HepG2 (cell line): ENCODE results near the gene NECAB2. TPM values are rescaled to one million over a fixed set of nuclear protein-coding genes. Genes with fewer than 3 reads are reported as not detected.

Experiments
- ATRX ChIP-seq: sonication (generic); formaldehyde crosslinking; IDR thresholded peaks from 2 replicates; pipeline ENCODE4 v1.4.0; 2020; ENCODE audit warnings: missing genetic modification reagents, borderline replicate concordance
- ELF4 ChIP-seq: sonication (generic); formaldehyde crosslinking; IDR thresholded peaks from 2 replicates; pipeline ENCODE4 v1.5.0; 2020; ENCODE audit warnings: missing genetic modification reagents, mild to moderate bottlenecking, moderate library complexity, borderline replicate concordance
- JUN ChIP-seq: sonication (generic); formaldehyde crosslinking; IDR thresholded peaks from 2 replicates; pipeline ENCODE4 v1.4.0; 2020; ENCODE audit warnings: mild to moderate bottlenecking, missing genetic modification reagents
- LCORL ChIP-seq, 2 experiments: fragments of 450-650 bp in 1 of 2; sonication (generic) in 1 of 2; formaldehyde crosslinking in 1 of 2; IDR thresholded peaks; 2 replicates each; pipeline versions ENCODE4 v1.5.0 to v1.6.1; 2017 to 2020; ENCODE audit warnings: antibody characterized with exemption in 1 of 2, missing genetic modification reagents in 1 of 2
- MBNL3 ChIP-seq: fragments of 250-450 bp; sonication (Bioruptor Pico); conservative IDR thresholded peaks from 2 replicates; pipeline ENCODE4 v1.8.0; 2022; ENCODE audit warnings: mild to moderate bottlenecking, inconsistent platforms
- MTA3 ChIP-seq: sonication (generic); formaldehyde crosslinking; IDR thresholded peaks from 2 replicates; pipeline ENCODE4 v1.4.0; 2020; ENCODE audit warnings: missing genetic modification reagents
- PITX1 ChIP-seq: sonication (generic); formaldehyde crosslinking; IDR thresholded peaks from 2 replicates; pipeline ENCODE4 v1.5.1; 2020; ENCODE audit warnings: mild to moderate bottlenecking, missing genetic modification reagents
- SAP130 ChIP-seq: IDR thresholded peaks from 2 replicates; pipeline ENCODE4 v1.6.1; 2016; ENCODE audit warnings: low read depth
- SRY ChIP-seq: sonication (generic); formaldehyde crosslinking; IDR thresholded peaks from 2 replicates; pipeline ENCODE4 v1.8.0; 2022; ENCODE audit warnings: mild to moderate bottlenecking, missing genetic modification reagents
- ZNF235 ChIP-seq: sonication (generic); formaldehyde crosslinking; IDR thresholded peaks from 2 replicates; pipeline ENCODE4 v1.8.1; 2023; ENCODE audit warnings: mild to moderate bottlenecking, missing genetic modification reagents, borderline replicate concordance
- ZNF549 ChIP-seq: sonication (generic); formaldehyde crosslinking; IDR thresholded peaks from 2 replicates; pipeline ENCODE4 v1.5.0; 2020; ENCODE audit warnings: missing genetic modification reagents
- ZNF552 ChIP-seq: sonication (generic); formaldehyde crosslinking; IDR thresholded peaks from 2 replicates; pipeline ENCODE4 v1.9.0; 2022; ENCODE audit warnings: missing genetic modification reagents, mild to moderate bottlenecking, borderline replicate concordance
- ZNF607 ChIP-seq: sonication (generic); formaldehyde crosslinking; IDR thresholded peaks from 2 replicates; pipeline ENCODE4 v1.5.1; 2020; ENCODE audit warnings: missing genetic modification reagents, mild to moderate bottlenecking, borderline replicate concordance
- ZNF616 ChIP-seq: sonication (generic); formaldehyde crosslinking; IDR thresholded peaks from 2 replicates; pipeline ENCODE4 v1.5.0; 2020; ENCODE audit warnings: low read depth, mild to moderate bottlenecking, missing genetic modification reagents
- ZNF816 ChIP-seq: sonication (generic); formaldehyde crosslinking; IDR thresholded peaks from 2 replicates; pipeline ENCODE4 v1.8.0; 2022; ENCODE audit warnings: missing genetic modification reagents, mild to moderate bottlenecking, borderline replicate concordance
- polyA plus RNA-seq, 8 experiments: library from polyadenylated mRNA; depleted of rRNA in 3 of 8; stranded (reverse) in 7 of 8; unstranded in 1 of 8; fragments of >200 nt; fragmentation: Illumina TruSeq in 4 of 8; extraction: Trizol in 4 of 8; gene quantifications; 2 replicates each; pipeline versions ENCODE4 v1.2.1 to v1.2.3, GENCODE V29; 2011 to 2016; ENCODE audit warnings: low read depth in 4 of 8, missing spikeins in 1 of 8, mixed read lengths in 1 of 8; ENCODE audit not compliant: insufficient read depth in 1 of 8
- total RNA-seq, 5 experiments: library from RNA; depleted of rRNA; stranded (reverse); fragments of >200 nt; fragmentation: Illumina TruSeq; extraction: Trizol; gene quantifications; 2 replicates each; pipeline ENCODE4 v1.2.3, GENCODE V29; 2016; ENCODE audit warnings: low read depth in 1 of 5
- TF ChIP-seq, protein P1 (sequence below): sonication (generic); formaldehyde crosslinking; IDR thresholded peaks from 2 replicates; pipeline ENCODE4 v1.8.1; 2022; ENCODE audit warnings: low read depth, mild to moderate bottlenecking, missing genetic modification reagents
- TF ChIP-seq, protein P2 (sequence below): sonication (generic); formaldehyde crosslinking; conservative IDR thresholded peaks from 2 replicates; pipeline ENCODE4 v1.4.0; 2020; ENCODE audit warnings: mild to moderate bottlenecking, missing genetic modification reagents, moderate library complexity
- TF ChIP-seq, protein P3 (sequence below): sonication (generic); formaldehyde crosslinking; IDR thresholded peaks from 2 replicates; pipeline ENCODE4 v1.4.0; 2020; ENCODE audit warnings: missing genetic modification reagents, borderline replicate concordance
- TF ChIP-seq, protein P4 (sequence below): sonication (generic); formaldehyde crosslinking; IDR thresholded peaks from 2 replicates; pipeline ENCODE4 v1.4.0; 2020; ENCODE audit warnings: missing genetic modification reagents; ENCODE audit errors: not compliant biosample characterization

NECAB2 gene
- total and polyA plus RNA-seq, 2 of the 13 experiments (the other 11 are each of a cell fraction or from before 2014, with no cell fraction given): 0.21 to 0.49 TPM

DNA sequence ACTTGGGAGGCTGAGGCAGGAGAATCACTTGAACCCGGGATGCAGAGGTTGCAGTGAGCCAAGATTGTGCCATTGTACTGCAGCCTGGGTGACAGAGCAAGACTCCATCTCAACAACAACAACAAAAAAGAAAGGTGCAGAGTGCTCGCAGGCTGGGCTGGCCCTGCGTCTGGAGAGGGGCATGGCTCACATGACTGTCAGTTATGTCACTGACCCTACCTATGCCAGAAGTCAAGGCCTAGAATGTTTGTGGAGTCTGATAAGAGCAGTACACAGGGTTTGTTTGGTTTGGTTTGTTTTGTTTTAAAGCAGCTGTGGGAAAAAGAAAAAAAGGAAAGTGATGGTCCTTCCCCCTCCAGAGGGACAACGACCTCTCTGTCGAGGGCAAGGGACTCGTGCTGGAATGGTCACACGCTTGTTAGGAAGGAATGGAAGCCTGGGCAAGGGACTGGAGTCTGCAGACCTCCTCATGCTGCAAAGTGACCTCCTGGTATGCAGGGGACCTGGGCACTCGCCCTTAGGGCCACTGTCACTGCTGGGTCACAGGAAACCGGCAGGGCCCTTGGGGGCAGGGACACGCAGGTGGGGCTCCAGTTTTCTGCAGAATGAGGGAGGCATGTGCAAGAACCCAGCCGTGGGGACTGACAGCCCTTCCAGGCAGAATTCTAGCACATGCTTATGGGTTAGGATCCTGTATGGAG, 25.1 kb upstream of the NECAB2 start (continued):
- TF ChIP-seq ZNF616 (CRISPR knock-in tag) (no peak), ATRX (CRISPR knock-in tag) (no peak), SRY (no peak), ZNF816 (peak; percentile 92; the same call in 1 of the 2 replicates), MTA3 (CRISPR knock-in tag) (no peak), JUN (CRISPR knock-in tag) (peak; percentile 90), SAP130 (CRISPR knock-in tag) (peak; percentile 99), LCORL (IDR thresholded peaks at IDR 0.05) (peak; percentile 94), LCORL (CRISPR knock-in tag; IDR thresholded peaks at IDR 0.05) (peak; percentile 98), ZNF235 (no peak), ZNF549 (CRISPR knock-in tag) (no peak), ELF4 (CRISPR knock-in tag) (no peak), PITX1 (CRISPR knock-in tag) (peak; percentile 92), ZNF607 (CRISPR knock-in tag) (peak; percentile 40; the same call in 1 of the 2 replicates), MBNL3 (no peak), ZNF552 (CRISPR knock-in tag) (peak; percentile 67; the same call in 1 of the 2 replicates)
- TF ChIP-seq, protein P1, sequence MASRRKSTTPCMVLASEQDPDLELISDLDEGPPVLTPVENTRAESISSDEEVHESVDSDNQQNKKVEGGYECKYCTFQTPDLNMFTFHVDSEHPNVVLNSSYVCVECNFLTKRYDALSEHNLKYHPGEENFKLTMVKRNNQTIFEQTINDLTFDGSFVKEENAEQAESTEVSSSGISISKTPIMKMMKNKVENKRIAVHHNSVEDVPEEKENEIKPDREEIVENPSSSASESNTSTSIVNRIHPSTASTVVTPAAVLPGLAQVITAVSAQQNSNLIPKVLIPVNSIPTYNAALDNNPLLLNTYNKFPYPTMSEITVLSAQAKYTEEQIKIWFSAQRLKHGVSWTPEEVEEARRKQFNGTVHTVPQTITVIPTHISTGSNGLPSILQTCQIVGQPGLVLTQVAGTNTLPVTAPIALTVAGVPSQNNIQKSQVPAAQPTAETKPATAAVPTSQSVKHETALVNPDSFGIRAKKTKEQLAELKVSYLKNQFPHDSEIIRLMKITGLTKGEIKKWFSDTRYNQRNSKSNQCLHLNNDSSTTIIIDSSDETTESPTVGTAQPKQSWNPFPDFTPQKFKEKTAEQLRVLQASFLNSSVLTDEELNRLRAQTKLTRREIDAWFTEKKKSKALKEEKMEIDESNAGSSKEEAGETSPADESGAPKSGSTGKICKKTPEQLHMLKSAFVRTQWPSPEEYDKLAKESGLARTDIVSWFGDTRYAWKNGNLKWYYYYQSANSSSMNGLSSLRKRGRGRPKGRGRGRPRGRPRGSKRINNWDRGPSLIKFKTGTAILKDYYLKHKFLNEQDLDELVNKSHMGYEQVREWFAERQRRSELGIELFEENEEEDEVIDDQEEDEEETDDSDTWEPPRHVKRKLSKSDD (CRISPR knock-in tag): peak; percentile 94
- TF ChIP-seq, protein P2, sequence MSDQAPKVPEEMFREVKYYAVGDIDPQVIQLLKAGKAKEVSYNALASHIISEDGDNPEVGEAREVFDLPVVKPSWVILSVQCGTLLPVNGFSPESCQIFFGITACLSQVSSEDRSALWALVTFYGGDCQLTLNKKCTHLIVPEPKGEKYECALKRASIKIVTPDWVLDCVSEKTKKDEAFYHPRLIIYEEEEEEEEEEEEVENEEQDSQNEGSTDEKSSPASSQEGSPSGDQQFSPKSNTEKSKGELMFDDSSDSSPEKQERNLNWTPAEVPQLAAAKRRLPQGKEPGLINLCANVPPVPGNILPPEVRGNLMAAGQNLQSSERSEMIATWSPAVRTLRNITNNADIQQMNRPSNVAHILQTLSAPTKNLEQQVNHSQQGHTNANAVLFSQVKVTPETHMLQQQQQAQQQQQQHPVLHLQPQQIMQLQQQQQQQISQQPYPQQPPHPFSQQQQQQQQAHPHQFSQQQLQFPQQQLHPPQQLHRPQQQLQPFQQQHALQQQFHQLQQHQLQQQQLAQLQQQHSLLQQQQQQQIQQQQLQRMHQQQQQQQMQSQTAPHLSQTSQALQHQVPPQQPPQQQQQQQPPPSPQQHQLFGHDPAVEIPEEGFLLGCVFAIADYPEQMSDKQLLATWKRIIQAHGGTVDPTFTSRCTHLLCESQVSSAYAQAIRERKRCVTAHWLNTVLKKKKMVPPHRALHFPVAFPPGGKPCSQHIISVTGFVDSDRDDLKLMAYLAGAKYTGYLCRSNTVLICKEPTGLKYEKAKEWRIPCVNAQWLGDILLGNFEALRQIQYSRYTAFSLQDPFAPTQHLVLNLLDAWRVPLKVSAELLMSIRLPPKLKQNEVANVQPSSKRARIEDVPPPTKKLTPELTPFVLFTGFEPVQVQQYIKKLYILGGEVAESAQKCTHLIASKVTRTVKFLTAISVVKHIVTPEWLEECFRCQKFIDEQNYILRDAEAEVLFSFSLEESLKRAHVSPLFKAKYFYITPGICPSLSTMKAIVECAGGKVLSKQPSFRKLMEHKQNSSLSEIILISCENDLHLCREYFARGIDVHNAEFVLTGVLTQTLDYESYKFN (CRISPR knock-in tag): peak; percentile 98
- TF ChIP-seq, protein P3, sequence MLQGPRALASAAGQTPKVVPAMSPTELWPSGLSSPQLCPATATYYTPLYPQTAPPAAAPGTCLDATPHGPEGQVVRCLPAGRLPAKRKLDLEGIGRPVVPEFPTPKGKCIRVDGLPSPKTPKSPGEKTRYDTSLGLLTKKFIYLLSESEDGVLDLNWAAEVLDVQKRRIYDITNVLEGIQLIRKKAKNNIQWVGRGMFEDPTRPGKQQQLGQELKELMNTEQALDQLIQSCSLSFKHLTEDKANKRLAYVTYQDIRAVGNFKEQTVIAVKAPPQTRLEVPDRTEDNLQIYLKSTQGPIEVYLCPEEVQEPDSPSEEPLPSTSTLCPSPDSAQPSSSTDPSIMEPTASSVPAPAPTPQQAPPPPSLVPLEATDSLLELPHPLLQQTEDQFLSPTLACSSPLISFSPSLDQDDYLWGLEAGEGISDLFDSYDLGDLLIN (CRISPR knock-in tag): peak; percentile 77
- TF ChIP-seq, protein P4, sequence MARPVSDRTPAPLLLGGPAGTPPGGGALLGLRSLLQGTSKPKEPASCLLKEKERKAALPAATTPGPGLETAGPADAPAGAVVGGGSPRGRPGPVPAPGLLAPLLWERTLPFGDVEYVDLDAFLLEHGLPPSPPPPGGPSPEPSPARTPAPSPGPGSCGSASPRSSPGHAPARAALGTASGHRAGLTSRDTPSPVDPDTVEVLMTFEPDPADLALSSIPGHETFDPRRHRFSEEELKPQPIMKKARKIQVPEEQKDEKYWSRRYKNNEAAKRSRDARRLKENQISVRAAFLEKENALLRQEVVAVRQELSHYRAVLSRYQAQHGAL (CRISPR knock-in tag): peak; percentile 48
